CD14-positive monocyte (primary cell): ENCODE results near the gene SLK. TPM values are rescaled to one million over a fixed set of nuclear protein-coding genes. Genes with fewer than 3 reads are reported as not detected.

ENCODE experiments used
- DNase-seq, 3 donors: peaks; one replicate each; pipeline ENCODE4 v3.0.0-alpha.2; 2011 to 2022
- H2AFZ ChIP-seq: 2 replicates; pipeline ENCODE4 v1.6.0; 2012; ENCODE audit warnings: mild to moderate bottlenecking, low read depth, low read length, inconsistent platforms; ENCODE audit not compliant: insufficient read depth, poor library complexity, severe bottlenecking
- H3K27ac ChIP-seq, 2 donors: 1 replicate in 1 of 2; 2 replicates in 1 of 2; pipeline ENCODE4 v1.5.1; 2012 to 2013; ENCODE audit warnings: low read length in 2 of 2, control low read depth in 1 of 2, inconsistent platforms in 1 of 2, low read depth in 1 of 2, mild to moderate bottlenecking in 1 of 2
- H3K27me3 ChIP-seq, 2 donors: one replicate each; pipeline versions ENCODE4 v1.6.0 to v1.6.1; 2011 to 2013; ENCODE audit warnings: low read length in 2 of 2; ENCODE audit not compliant: control insufficient read depth in 2 of 2, insufficient read depth in 2 of 2
- H3K36me3 ChIP-seq, 2 donors: replicated peaks in 1 of 2; 1 replicate in 1 of 2; 2 replicates in 1 of 2; pipeline versions ENCODE4 v1.5.1 to v1.6.1; 2012 to 2013; ENCODE audit warnings: low read length in 2 of 2, control low read depth in 1 of 2, inconsistent platforms in 1 of 2, mild to moderate bottlenecking in 1 of 2; ENCODE audit not compliant: insufficient read depth in 2 of 2, control insufficient read depth in 1 of 2
- H3K4me1 ChIP-seq, 2 donors: 1 replicate in 1 of 2; 2 replicates in 1 of 2; pipeline versions ENCODE4 v1.5.1 to v1.6.1; 2012 to 2013; ENCODE audit warnings: low read length in 2 of 2, control low read depth in 1 of 2, inconsistent platforms in 1 of 2, mild to moderate bottlenecking in 1 of 2, moderate library complexity in 1 of 2; ENCODE audit not compliant: insufficient read depth in 2 of 2, control insufficient read depth in 1 of 2
- H3K4me2 ChIP-seq: replicated peaks from 2 replicates; pipeline ENCODE3; 2012; ENCODE audit warnings: low read length, moderate library complexity, mild to moderate bottlenecking; ENCODE audit not compliant: poor library complexity, severe bottlenecking; ENCODE audit errors: extremely low read depth
- H3K4me3 ChIP-seq, 3 experiments: fragments of 200-600 bp in 1 of 3; sonication (generic) in 1 of 3; replicated peaks in 1 of 3; 1 replicate in 2 of 3; 2 replicates in 1 of 3; pipeline ENCODE4 v1.5.1; 2011 to 2013; ENCODE audit warnings: low read length in 3 of 3, mild to moderate bottlenecking in 3 of 3, control low read depth in 2 of 3, low read depth in 2 of 3, inconsistent platforms in 1 of 3, moderate library complexity in 1 of 3
- H3K79me2 ChIP-seq: 2 replicates; pipeline ENCODE4 v1.6.0; 2012; ENCODE audit warnings: mild to moderate bottlenecking, control low read depth, inconsistent platforms, low read length, moderate library complexity; ENCODE audit not compliant: insufficient read depth
- H3K9ac ChIP-seq: 2 replicates; pipeline ENCODE4 v1.6.0; 2017; ENCODE audit warnings: low read length, mild to moderate bottlenecking; ENCODE audit not compliant: insufficient read depth, poor library complexity, severe bottlenecking
- H3K9me3 ChIP-seq, 2 donors: replicated peaks in 1 of 2; 1 replicate in 1 of 2; 2 replicates in 1 of 2; pipeline versions ENCODE4 v1.5.1 to v1.6.1; 2012 to 2013; ENCODE audit warnings: low read length in 2 of 2, control low read depth in 1 of 2; ENCODE audit not compliant: control insufficient read depth in 1 of 2, insufficient read depth in 1 of 2
- H4K20me1 ChIP-seq: 2 replicates; pipeline ENCODE4 v1.6.0; 2012; ENCODE audit warnings: mild to moderate bottlenecking, low read length, control low read depth, moderate library complexity; ENCODE audit not compliant: insufficient read depth
- H3K27ac Mint-ChIP-seq, 7 donors: one replicate each; pipeline ENCODE4 v1.8.0; 2020; ENCODE audit warnings: mild to moderate bottlenecking in 7 of 7, mixed read lengths in 7 of 7, moderate library complexity in 6 of 7, inconsistent platforms in 2 of 7
- H3K27me3 Mint-ChIP-seq, 3 donors: one replicate each; pipeline ENCODE4 v1.8.0; 2021 to 2022; ENCODE audit warnings: low read depth in 3 of 3, mild to moderate bottlenecking in 3 of 3, mixed read lengths in 3 of 3, moderate library complexity in 3 of 3, inconsistent platforms in 1 of 3
- H3K36me3 Mint-ChIP-seq, 2 donors: one replicate each; pipeline ENCODE4 v1.8.0; 2020; ENCODE audit warnings: mixed read lengths in 2 of 2, inconsistent platforms in 1 of 2, mild to moderate bottlenecking in 1 of 2
- H3K4me1 Mint-ChIP-seq: one replicate; pipeline ENCODE4 v1.8.0; 2020; ENCODE audit warnings: mild to moderate bottlenecking, mixed read lengths
- H3K4me3 Mint-ChIP-seq, 2 donors: one replicate each; pipeline ENCODE4 v1.8.0; 2020; ENCODE audit warnings: mild to moderate bottlenecking in 2 of 2, mixed read lengths in 2 of 2, moderate library complexity in 1 of 2
- H3K9me3 Mint-ChIP-seq, 7 donors: one replicate each; pipeline ENCODE4 v1.8.0; 2020 to 2022; ENCODE audit warnings: mixed read lengths in 7 of 7, mild to moderate bottlenecking in 6 of 7, moderate library complexity in 6 of 7, inconsistent platforms in 2 of 7
- WGBS: methylation state at CpG from one replicate; pipeline ENCODE4 v1.1.5; 2013; ENCODE audit warnings: missing lambda C conversion rate; ENCODE audit not compliant: insufficient coverage; 5-methylcytosine and 5-hydroxymethylcytosine counted together
- intact Hi-C, 2 donors: fragments of 100-400 bp; cut with micrococcal nuclease; formaldehyde crosslinking; loops; one replicate each; pipeline versions ENCODE4 v1.15.0 to v1.15.1; 2023
- polyA plus RNA-seq, 3 donors: library from polyadenylated mRNA; depleted of rRNA in 1 of 3; unstranded in 2 of 3; stranded (reverse) in 1 of 3; fragments of 300-500 nt in 2 of 3; fragments of >200 nt in 1 of 3; fragmentation: Illumina TruSeq in 2 of 3; gene quantifications; 1 replicate in 2 of 3; 2 replicates in 1 of 3; pipeline ENCODE4 v1.2.3, GENCODE V29; 2012 to 2021
- TF ChIP-seq, protein P1 (sequence below): fragments of 200-600 bp; IDR thresholded peaks from one replicate; pipeline ENCODE4 v1.8.0; 2022; ENCODE audit warnings: antibody characterized with exemption, mild to moderate bottlenecking

The SLK gene
- polyA plus RNA-seq, 3 donors: 2.9 to 6.5 (median 4.4) TPM

DNA sequence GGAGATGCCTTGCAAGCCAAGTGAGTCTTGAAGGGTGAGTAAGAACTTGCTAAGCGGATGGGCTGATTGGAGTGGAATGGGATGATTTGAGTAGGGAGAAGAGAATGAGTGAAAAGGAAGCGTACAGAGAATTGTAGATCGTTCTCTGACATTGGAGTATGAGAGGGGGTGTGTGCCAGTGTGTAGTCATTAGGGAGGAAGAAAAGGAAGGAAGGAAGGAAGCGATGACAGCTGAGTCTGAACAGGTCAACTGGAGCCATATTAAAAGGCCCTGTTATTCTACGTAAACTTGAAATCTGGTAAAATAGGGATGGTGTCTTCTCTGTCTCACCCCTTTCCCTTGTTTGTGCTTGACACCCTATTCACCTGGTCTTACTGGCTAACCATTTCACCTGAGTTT lies 55.1 kb downstream of the SLK start:
- intact Hi-C loops: no loop called here
- H3K36me3 Mint-ChIP-seq: peaks cover 77 to 84% of the 10 kb centered on the region in 2 donors
- H3K9ac ChIP-seq: no peak overlapping the region

DNA sequence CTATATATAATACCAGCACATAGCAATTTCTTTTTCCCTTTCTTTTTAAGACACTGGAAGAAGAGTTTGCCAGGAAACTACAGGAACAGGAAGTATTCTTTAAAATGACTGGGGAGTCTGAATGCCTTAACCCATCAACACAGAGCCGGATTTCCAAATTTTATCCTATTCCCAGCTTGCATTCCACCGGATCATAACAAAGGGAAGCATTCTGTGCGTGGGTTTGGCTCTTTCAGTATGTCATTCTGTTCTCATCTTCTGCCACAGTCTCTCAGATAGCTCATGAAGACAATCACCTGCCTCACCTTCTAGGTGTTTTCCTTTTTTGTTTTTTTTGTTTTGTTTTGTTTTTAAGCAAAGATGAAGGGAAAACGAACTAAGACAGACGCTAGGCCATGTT lies 58.6 kb downstream of the SLK start:
- WGBS: 100% methylated on average over 2 of the region's 5 CpGs
- Mint-ChIP-seq H3K27me3 (peaks cover 0 to 2% (median 0%) of the 10 kb centered on the region in 3 donors), H3K4me1 (no peaks in the 10 kb centered on the region), H3K27ac (no peak overlapping the region), H3K4me3 (no peak overlapping the region), H3K9me3 (no peaks in the 10 kb centered on the region), H3K36me3 (peaks cover 71 to 80% of the 10 kb centered on the region in 2 donors)
- intact Hi-C loops: no loop called here
- Histone ChIP-seq H3K4me3 (no peak overlapping the region), H3K27ac (no peak overlapping the region), H3K27me3 (no peaks in the 10 kb centered on the region), H3K9ac (no peak overlapping the region), H3K79me2 (no peaks in the 10 kb centered on the region), H3K4me2 (no peak overlapping the region), H2AFZ (no peak overlapping the region), H3K4me1 (no peaks in the 10 kb centered on the region), H4K20me1 (no peaks in the 10 kb centered on the region), H3K36me3 (peaks cover 76 to 94% of the 10 kb centered on the region in 2 donors), H3K9me3 (no peaks in the 10 kb centered on the region)
- DNase-seq: no peak
- TF ChIP-seq, protein P1, sequence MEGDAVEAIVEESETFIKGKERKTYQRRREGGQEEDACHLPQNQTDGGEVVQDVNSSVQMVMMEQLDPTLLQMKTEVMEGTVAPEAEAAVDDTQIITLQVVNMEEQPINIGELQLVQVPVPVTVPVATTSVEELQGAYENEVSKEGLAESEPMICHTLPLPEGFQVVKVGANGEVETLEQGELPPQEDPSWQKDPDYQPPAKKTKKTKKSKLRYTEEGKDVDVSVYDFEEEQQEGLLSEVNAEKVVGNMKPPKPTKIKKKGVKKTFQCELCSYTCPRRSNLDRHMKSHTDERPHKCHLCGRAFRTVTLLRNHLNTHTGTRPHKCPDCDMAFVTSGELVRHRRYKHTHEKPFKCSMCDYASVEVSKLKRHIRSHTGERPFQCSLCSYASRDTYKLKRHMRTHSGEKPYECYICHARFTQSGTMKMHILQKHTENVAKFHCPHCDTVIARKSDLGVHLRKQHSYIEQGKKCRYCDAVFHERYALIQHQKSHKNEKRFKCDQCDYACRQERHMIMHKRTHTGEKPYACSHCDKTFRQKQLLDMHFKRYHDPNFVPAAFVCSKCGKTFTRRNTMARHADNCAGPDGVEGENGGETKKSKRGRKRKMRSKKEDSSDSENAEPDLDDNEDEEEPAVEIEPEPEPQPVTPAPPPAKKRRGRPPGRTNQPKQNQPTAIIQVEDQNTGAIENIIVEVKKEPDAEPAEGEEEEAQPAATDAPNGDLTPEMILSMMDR: no peak

More for the DNA sequence above, 55.1 kb downstream of the SLK start:
- H3K4me1 Mint-ChIP-seq: no peaks in the 10 kb centered on the region
- WGBS: 91% methylated on average over 4 of the region's 5 CpGs
- Histone ChIP-seq H3K4me2 (no peak overlapping the region), H3K4me1 (no peaks in the 10 kb centered on the region), H2AFZ (no peak overlapping the region), H4K20me1 (no peaks in the 10 kb centered on the region), H3K9me3 (no peaks in the 10 kb centered on the region), H3K27me3 (no peaks in the 10 kb centered on the region), H3K4me3 (no peak overlapping the region), H3K36me3 (peaks cover 84 to 98% of the 10 kb centered on the region in 2 donors), H3K79me2 (no peaks in the 10 kb centered on the region), H3K27ac (no peak overlapping the region)
- DNase-seq: no peak
- TF ChIP-seq, protein P1: no peak
- H3K27me3 Mint-ChIP-seq: peaks cover 0 to 2% (median 0%) of the 10 kb centered on the region in 3 donors
- no peak overlapping the region for H3K4me3 Mint-ChIP-seq
- H3K27ac Mint-ChIP-seq: peak overlapping the region in 1 of 7 donors; percentile 13
- H3K9me3 Mint-ChIP-seq: no peaks in the 10 kb centered on the region
